ENCODE results near the gene RNF5. TPM values are rescaled to one million over a fixed set of nuclear protein-coding genes. Genes with fewer than 3 reads are reported as not detected.

Gene RNF5
- total and polyA plus RNA-seq, 9 of the 15 experiments (the other 6 are each of a cell fraction or from before 2014, with no cell fraction given), result 62.2 to 245 (median 129) TPM

DNA sequence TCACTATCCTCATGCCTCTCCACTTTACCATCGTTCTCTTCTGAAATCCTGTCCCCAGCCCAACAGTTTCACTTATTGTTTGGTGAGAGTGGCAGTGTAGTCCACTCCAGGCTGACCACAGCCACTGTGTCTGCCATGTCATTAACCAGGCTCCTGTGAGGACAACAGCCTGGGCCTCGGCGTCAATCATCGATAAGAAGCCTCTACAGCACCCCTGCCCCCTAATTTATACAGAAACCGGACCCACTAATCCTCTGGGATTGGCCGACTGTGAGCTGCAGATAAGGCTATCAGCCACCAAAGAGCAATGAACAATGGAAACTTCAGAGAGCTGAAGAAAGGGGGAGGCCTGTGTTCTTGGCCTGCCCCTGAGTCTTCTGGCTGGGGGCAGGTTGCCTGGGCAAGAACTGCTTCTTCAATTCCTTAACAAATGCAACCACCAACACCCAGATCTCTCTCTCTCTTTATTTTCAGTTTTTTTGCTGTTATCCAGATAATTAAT is 10.4 kb upstream of the RNF5 start (continued):
- TF ChIP-seq EP300 (IDR thresholded peaks at IDR 0.05; ENCODE audit: low read length) (peak; percentile 95), ZBTB17 (CRISPR knock-in tag; IDR thresholded peaks at IDR 0.05) (peak; percentile 88), ZNF263 (CRISPR knock-in tag; IDR thresholded peaks at IDR 0.05; ENCODE audit: borderline replicate concordance) (no peak), NFYB (IDR thresholded peaks at IDR 0.05; ENCODE audit: extremely low read depth, insufficient read length) (no peak), BRD9 (IDR thresholded peaks at IDR 0.05; ENCODE audit: low read depth, partially characterized antibody) (no peak), LARP7 (IDR thresholded peaks at IDR 0.05) (no peak), CCAR2 (IDR thresholded peaks at IDR 0.05; ENCODE audit: low read depth, low read length) (no peak), PTTG1 (tag; IDR thresholded peaks at IDR 0.05; ENCODE audit: low read depth) (peak; percentile 51; the same call in 1 of the 2 replicates), PML (IDR thresholded peaks at IDR 0.05; ENCODE audit: low read length) (peak; percentile 83), GABPB1 (CRISPR knock-in tag; IDR thresholded peaks at IDR 0.05) (no peak), ZKSCAN1 (IDR thresholded peaks at IDR 0.05; ENCODE audit: low read depth, low read length) (peak; percentile 90; the same call in 1 of the 2 replicates), TRIM24 (IDR thresholded peaks at IDR 0.05) (peak; percentile 81 to 88), ZNF384 (IDR thresholded peaks at IDR 0.05; ENCODE audit: low read depth, low read length) (no peak), U2AF2 (optimal IDR thresholded peaks at IDR 0.05; ENCODE audit: low read depth, low read length) (no peak), TAF7 (tag; IDR thresholded peaks at IDR 0.05) (0 out of 2 replicates have a peak, but pooled peaks have one; percentile 4), PRDM10 (IDR thresholded peaks at IDR 0.05; ENCODE audit: partially characterized antibody) (peak; percentile 79), E2F6 (IDR thresholded peaks at IDR 0.05; ENCODE audit: borderline replicate concordance in 1 of 2, extremely low read depth in 1 of 2, insufficient read depth in 1 of 2, insufficient read length in 1 of 2, low read depth in 1 of 2, low read length in 1 of 2, poor library complexity in 1 of 2, severe bottlenecking in 1 of 2) (no peak), TEAD2 (tag; IDR thresholded peaks at IDR 0.05) (no peak), ZNF282 (CRISPR knock-in tag; IDR thresholded peaks at IDR 0.05) (no peak), ZKSCAN8 (CRISPR knock-in tag; IDR thresholded peaks at IDR 0.05) (no peak; the same call in 1 of the 2 replicates), ELK3 (CRISPR knock-in tag; IDR thresholded peaks at IDR 0.05) (no peak)
- TF ChIP-seq, protein P1, sequence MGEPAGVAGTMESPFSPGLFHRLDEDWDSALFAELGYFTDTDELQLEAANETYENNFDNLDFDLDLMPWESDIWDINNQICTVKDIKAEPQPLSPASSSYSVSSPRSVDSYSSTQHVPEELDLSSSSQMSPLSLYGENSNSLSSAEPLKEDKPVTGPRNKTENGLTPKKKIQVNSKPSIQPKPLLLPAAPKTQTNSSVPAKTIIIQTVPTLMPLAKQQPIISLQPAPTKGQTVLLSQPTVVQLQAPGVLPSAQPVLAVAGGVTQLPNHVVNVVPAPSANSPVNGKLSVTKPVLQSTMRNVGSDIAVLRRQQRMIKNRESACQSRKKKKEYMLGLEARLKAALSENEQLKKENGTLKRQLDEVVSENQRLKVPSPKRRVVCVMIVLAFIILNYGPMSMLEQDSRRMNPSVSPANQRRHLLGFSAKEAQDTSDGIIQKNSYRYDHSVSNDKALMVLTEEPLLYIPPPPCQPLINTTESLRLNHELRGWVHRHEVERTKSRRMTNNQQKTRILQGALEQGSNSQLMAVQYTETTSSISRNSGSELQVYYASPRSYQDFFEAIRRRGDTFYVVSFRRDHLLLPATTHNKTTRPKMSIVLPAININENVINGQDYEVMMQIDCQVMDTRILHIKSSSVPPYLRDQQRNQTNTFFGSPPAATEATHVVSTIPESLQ (CRISPR knock-in tag; IDR thresholded peaks at IDR 0.05), result no peak

All from K562 (cell line).